HepG2 (cell line): ENCODE results near the gene MPC1. TPM values are rescaled to one million over a fixed set of nuclear protein-coding genes. Genes with fewer than 3 reads are reported as not detected.
A peak's percentile ranks its signal among the peaks of the same experiment; 100 is the strongest.

ENCODE experiments used
- ETV5 ChIP-seq: IDR thresholded peaks from 2 replicates; pipeline ENCODE4 v1.6.1; 2018; ENCODE audit warnings: missing biosample characterization, missing genetic modification reagents, inconsistent platforms, borderline replicate concordance
- FOXO1 ChIP-seq: sonication (generic); formaldehyde crosslinking; IDR thresholded peaks from 2 replicates; pipeline ENCODE4 v1.4.0; 2020; ENCODE audit warnings: missing genetic modification reagents
- GPN1 ChIP-seq: sonication (generic); formaldehyde crosslinking; IDR thresholded peaks from 2 replicates; pipeline ENCODE4 v1.5.1; 2020; ENCODE audit warnings: missing genetic modification reagents, borderline replicate concordance
- JDP2 ChIP-seq: sonication (generic); formaldehyde crosslinking; IDR thresholded peaks from 2 replicates; pipeline ENCODE4 v1.8.1; 2022; ENCODE audit warnings: missing genetic modification reagents, borderline replicate concordance
- KDM5B ChIP-seq: sonication (generic); formaldehyde crosslinking; IDR thresholded peaks from 2 replicates; pipeline ENCODE4 v1.4.0; 2020; ENCODE audit warnings: missing genetic modification reagents, mild to moderate bottlenecking, borderline replicate concordance
- NR2C2 ChIP-seq: sonication (generic); formaldehyde crosslinking; IDR thresholded peaks from 2 replicates; pipeline ENCODE4 v1.4.0; 2020; ENCODE audit warnings: missing genetic modification reagents, mild to moderate bottlenecking, moderate library complexity, borderline replicate concordance
- RFX1 ChIP-seq: fragments of 450-650 bp; IDR thresholded peaks from 2 replicates; pipeline ENCODE4 v1.6.1; 2017
- RFX3 ChIP-seq: IDR thresholded peaks from 2 replicates; pipeline ENCODE4 v1.6.1; 2016; ENCODE audit warnings: missing biosample characterization, missing genetic modification reagents
- RFXANK ChIP-seq: IDR thresholded peaks from 2 replicates; pipeline ENCODE4 v1.6.1; 2016
- ZBTB38 ChIP-seq: sonication (generic); formaldehyde crosslinking; IDR thresholded peaks from 2 replicates; pipeline ENCODE4 v1.5.1; 2020; ENCODE audit warnings: mild to moderate bottlenecking, missing genetic modification reagents
- ZFP36 ChIP-seq: fragments of 150-350 bp; IDR thresholded peaks from 2 replicates; pipeline ENCODE4 v1.6.1; 2018; ENCODE audit warnings: borderline replicate concordance, low read length, low read depth; ENCODE audit not compliant: partially characterized antibody
- ZNF230 ChIP-seq: sonication (generic); formaldehyde crosslinking; IDR thresholded peaks from 2 replicates; pipeline ENCODE4 v1.4.0; 2020; ENCODE audit warnings: mild to moderate bottlenecking, missing genetic modification reagents
- ZNF329 ChIP-seq: sonication (generic); formaldehyde crosslinking; IDR thresholded peaks from 2 replicates; pipeline ENCODE4 v1.9.0; 2021; ENCODE audit warnings: low read depth, mild to moderate bottlenecking, missing genetic modification reagents
- ZNF33A ChIP-seq: sonication (generic); formaldehyde crosslinking; IDR thresholded peaks from 2 replicates; pipeline ENCODE4 v1.5.1; 2020; ENCODE audit warnings: missing genetic modification reagents, mild to moderate bottlenecking, moderate library complexity, borderline replicate concordance
- ZNF775 ChIP-seq: sonication (generic); formaldehyde crosslinking; IDR thresholded peaks from 2 replicates; pipeline ENCODE4 v1.4.0; 2020; ENCODE audit warnings: missing genetic modification reagents, mild to moderate bottlenecking, moderate library complexity, borderline replicate concordance
- ZSCAN21 ChIP-seq: sonication (generic); formaldehyde crosslinking; IDR thresholded peaks from 2 replicates; pipeline ENCODE4 v1.8.0; 2022; ENCODE audit warnings: mild to moderate bottlenecking, missing genetic modification reagents, moderate library complexity, borderline replicate concordance
- polyA plus RNA-seq, 8 experiments: library from polyadenylated mRNA; depleted of rRNA in 3 of 8; stranded (reverse) in 7 of 8; unstranded in 1 of 8; fragments of >200 nt; fragmentation: Illumina TruSeq in 4 of 8; extraction: Trizol in 4 of 8; gene quantifications; 2 replicates each; pipeline versions ENCODE4 v1.2.1 to v1.2.3, GENCODE V29; 2011 to 2016; ENCODE audit warnings: low read depth in 4 of 8, missing spikeins in 1 of 8, mixed read lengths in 1 of 8; ENCODE audit not compliant: insufficient read depth in 1 of 8
- total RNA-seq, 5 experiments: library from RNA; depleted of rRNA; stranded (reverse); fragments of >200 nt; fragmentation: Illumina TruSeq; extraction: Trizol; gene quantifications; 2 replicates each; pipeline ENCODE4 v1.2.3, GENCODE V29; 2016; ENCODE audit warnings: low read depth in 1 of 5
- TF ChIP-seq, protein P1 (sequence below): sonication (generic); formaldehyde crosslinking; IDR thresholded peaks from 2 replicates; pipeline ENCODE4 v1.5.0; 2020; ENCODE audit warnings: mild to moderate bottlenecking, missing genetic modification reagents, moderate library complexity
- TF ChIP-seq, protein P2 (sequence below): sonication (generic); formaldehyde crosslinking; IDR thresholded peaks from 2 replicates; pipeline ENCODE4 v1.8.0; 2022; ENCODE audit warnings: missing genetic modification reagents, mild to moderate bottlenecking, inconsistent platforms, borderline replicate concordance
- TF ChIP-seq, protein P3 (sequence below): sonication (generic); formaldehyde crosslinking; conservative IDR thresholded peaks from 2 replicates; pipeline ENCODE4 v1.4.0; 2020; ENCODE audit warnings: missing genetic modification reagents
- TF ChIP-seq, protein P4 (sequence below): sonication (generic); formaldehyde crosslinking; IDR thresholded peaks from 2 replicates; pipeline ENCODE4 v1.4.0; 2020; ENCODE audit warnings: missing genetic modification reagents, borderline replicate concordance
- TF ChIP-seq, protein P5 (sequence below): sonication (generic); formaldehyde crosslinking; conservative IDR thresholded peaks from 2 replicates; pipeline ENCODE4 v1.4.0; 2020; ENCODE audit warnings: missing genetic modification reagents

The MPC1 gene
- total and polyA plus RNA-seq, 2 of the 13 experiments (the other 11 are each of a cell fraction or from before 2014, with no cell fraction given): 189 to 214 TPM

DNA sequence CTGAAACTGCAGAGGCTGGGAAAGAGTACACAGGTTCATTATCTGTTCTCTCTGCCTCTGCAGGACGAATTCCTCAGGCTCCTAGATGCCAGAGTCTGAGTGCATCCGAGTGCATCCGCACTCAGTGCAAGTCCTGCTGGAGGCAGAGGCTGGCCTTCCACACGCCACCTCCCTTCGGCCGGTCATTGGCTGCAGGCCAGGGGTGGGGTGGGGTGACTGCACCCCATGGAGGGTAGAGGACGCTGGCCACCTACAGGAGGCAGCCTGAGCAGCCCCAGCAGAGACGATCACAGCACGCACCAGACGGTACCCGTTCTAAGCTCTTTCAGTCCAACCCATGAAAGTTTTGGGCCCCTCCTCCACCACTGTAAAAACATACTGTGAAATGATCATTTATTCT is 52.1 kb downstream of the MPC1 start (continued):
- TF ChIP-seq ZSCAN21 (CRISPR knock-in tag) (peak; percentile 43; the same call in 1 of the 2 replicates), JDP2 (CRISPR knock-in tag) (no peak), ZBTB38 (CRISPR knock-in tag) (peak; percentile 92), ZFP36 (no peak), FOXO1 (CRISPR knock-in tag) (peak; percentile 48; the same call in 1 of the 2 replicates), ZNF33A (CRISPR knock-in tag) (no peak), RFXANK (CRISPR knock-in tag) (no peak), ZNF775 (CRISPR knock-in tag) (no peak), RFX3 (CRISPR knock-in tag) (no peak), ETV5 (peak; percentile 35; the same call in 1 of the 2 replicates), NR2C2 (CRISPR knock-in tag) (no peak), KDM5B (peak; percentile 67; the same call in 1 of the 2 replicates), RFX1 (no peak), ZNF329 (CRISPR knock-in tag) (0 out of 2 replicates have a peak, but pooled peaks have one; percentile 65), ZNF230 (CRISPR knock-in tag) (no peak), GPN1 (no peak)
- TF ChIP-seq, protein P1, sequence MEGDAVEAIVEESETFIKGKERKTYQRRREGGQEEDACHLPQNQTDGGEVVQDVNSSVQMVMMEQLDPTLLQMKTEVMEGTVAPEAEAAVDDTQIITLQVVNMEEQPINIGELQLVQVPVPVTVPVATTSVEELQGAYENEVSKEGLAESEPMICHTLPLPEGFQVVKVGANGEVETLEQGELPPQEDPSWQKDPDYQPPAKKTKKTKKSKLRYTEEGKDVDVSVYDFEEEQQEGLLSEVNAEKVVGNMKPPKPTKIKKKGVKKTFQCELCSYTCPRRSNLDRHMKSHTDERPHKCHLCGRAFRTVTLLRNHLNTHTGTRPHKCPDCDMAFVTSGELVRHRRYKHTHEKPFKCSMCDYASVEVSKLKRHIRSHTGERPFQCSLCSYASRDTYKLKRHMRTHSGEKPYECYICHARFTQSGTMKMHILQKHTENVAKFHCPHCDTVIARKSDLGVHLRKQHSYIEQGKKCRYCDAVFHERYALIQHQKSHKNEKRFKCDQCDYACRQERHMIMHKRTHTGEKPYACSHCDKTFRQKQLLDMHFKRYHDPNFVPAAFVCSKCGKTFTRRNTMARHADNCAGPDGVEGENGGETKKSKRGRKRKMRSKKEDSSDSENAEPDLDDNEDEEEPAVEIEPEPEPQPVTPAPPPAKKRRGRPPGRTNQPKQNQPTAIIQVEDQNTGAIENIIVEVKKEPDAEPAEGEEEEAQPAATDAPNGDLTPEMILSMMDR (CRISPR knock-in tag): peak; percentile 96
- TF ChIP-seq, protein P2, sequence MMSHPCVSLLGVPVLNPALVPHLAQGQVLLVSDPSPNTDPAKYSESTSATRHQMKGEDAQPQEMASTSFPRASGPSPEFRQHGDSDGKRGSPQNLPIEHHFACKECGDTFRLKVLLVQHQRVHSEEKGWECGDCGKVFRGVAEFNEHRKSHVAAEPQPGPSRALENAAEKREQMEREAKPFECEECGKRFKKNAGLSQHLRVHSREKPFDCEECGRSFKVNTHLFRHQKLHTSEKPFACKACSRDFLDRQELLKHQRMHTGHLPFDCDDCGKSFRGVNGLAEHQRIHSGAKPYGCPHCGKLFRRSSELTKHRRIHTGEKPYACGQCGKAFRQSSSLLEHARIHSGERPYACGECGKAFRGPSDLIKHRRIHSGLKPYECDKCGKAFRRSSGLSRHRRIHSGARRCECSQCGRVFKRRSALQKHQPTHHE: no peak
- TF ChIP-seq, protein P3, sequence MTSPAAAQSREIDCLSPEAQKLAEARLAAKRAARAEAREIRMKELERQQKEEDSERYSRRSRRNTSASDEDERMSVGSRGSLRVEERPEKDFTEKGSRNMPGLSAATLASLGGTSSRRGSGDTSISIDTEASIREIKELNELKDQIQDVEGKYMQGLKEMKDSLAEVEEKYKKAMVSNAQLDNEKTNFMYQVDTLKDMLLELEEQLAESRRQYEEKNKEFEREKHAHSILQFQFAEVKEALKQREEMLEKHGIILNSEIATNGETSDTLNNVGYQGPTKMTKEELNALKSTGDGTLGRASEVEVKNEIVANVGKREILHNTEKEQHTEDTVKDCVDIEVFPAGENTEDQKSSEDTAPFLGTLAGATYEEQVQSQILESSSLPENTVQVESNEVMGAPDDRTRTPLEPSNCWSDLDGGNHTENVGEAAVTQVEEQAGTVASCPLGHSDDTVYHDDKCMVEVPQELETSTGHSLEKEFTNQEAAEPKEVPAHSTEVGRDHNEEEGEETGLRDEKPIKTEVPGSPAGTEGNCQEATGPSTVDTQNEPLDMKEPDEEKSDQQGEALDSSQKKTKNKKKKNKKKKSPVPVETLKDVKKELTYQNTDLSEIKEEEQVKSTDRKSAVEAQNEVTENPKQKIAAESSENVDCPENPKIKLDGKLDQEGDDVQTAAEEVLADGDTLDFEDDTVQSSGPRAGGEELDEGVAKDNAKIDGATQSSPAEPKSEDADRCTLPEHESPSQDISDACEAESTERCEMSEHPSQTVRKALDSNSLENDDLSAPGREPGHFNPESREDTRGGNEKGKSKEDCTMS (CRISPR knock-in tag): no peak
- TF ChIP-seq, protein P4, sequence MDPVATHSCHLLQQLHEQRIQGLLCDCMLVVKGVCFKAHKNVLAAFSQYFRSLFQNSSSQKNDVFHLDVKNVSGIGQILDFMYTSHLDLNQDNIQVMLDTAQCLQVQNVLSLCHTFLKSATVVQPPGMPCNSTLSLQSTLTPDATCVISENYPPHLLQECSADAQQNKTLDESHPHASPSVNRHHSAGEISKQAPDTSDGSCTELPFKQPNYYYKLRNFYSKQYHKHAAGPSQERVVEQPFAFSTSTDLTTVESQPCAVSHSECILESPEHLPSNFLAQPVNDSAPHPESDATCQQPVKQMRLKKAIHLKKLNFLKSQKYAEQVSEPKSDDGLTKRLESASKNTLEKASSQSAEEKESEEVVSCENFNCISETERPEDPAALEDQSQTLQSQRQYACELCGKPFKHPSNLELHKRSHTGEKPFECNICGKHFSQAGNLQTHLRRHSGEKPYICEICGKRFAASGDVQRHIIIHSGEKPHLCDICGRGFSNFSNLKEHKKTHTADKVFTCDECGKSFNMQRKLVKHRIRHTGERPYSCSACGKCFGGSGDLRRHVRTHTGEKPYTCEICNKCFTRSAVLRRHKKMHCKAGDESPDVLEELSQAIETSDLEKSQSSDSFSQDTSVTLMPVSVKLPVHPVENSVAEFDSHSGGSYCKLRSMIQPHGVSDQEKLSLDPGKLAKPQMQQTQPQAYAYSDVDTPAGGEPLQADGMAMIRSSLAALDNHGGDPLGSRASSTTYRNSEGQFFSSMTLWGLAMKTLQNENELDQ (CRISPR knock-in tag): no peak
- TF ChIP-seq, protein P5, sequence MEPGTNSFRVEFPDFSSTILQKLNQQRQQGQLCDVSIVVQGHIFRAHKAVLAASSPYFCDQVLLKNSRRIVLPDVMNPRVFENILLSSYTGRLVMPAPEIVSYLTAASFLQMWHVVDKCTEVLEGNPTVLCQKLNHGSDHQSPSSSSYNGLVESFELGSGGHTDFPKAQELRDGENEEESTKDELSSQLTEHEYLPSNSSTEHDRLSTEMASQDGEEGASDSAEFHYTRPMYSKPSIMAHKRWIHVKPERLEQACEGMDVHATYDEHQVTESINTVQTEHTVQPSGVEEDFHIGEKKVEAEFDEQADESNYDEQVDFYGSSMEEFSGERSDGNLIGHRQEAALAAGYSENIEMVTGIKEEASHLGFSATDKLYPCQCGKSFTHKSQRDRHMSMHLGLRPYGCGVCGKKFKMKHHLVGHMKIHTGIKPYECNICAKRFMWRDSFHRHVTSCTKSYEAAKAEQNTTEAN (CRISPR knock-in tag): no peak
